HG03460 (cell line): ENCODE data around the gene RAD23B.

ENCODE experiments used
- ATAC-seq: cut with Tn5 transposase; IDR thresholded peaks from one replicate; pipeline ENCODE4 v1.9.1; 2021; ENCODE audit not compliant: unreplicated experiment

RAD23B gene

DNA sequence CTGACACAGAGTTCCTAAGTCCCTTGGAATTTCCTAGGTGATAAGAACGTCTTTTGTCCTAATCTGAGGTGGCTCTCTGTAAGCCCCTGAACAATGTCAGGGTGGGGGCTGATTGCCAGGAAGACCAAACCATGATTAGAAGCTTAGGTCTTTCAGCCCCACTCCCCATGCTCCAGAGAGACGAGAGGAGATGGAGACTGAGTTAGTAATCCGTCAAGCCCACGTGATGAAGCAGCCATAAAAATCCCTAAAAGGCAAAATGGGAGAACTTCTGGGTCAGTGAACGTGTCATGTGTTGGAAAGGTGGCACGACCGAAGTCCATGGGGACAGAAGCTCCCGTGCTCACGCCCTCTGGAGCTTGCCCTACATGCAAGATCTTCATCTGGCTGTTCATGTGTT is 85.6 kb downstream of the RAD23B start:
- no peak for ATAC-seq

DNA sequence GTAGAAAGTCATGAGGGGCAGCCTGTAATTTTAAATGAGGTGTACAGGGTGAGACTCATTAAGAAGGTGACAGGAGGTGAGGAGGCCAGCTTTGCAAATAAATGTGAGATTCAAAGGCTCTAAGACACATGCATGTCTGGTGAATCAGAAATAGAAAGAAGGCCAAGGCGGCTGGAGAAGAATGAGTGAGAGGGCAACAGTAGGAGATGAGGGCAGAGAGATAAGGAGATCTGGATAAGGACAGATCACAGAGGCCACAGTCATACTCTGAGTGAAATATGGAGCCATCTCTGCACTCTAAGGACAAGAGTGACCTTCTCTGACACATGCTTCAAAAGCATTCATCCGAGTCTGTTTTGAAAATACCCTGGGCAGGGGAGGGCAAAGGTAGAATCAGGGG is 90.7 kb downstream of the RAD23B start:
- ATAC-seq = no peak

DNA sequence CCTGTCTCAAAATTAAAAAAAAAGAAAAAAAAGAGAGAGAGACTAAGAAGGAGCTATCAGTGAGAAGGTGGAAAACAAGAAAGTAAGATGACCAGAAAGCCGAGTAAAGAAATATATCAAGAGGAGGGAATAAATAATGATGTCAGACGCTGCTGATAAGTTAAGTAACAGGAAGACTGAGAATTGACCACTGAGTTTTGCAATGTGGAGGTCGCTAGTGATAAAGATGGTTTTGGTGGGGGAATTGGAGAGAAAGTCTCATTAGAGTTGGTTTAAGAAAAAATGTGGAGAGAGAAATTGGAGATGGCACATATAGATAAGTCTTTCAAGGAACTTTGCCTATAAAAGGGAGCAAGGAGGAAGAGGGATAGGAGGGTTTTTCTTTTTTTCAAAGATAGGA is 91.9 kb downstream of the RAD23B start:
- ATAC-seq = no peak

DNA sequence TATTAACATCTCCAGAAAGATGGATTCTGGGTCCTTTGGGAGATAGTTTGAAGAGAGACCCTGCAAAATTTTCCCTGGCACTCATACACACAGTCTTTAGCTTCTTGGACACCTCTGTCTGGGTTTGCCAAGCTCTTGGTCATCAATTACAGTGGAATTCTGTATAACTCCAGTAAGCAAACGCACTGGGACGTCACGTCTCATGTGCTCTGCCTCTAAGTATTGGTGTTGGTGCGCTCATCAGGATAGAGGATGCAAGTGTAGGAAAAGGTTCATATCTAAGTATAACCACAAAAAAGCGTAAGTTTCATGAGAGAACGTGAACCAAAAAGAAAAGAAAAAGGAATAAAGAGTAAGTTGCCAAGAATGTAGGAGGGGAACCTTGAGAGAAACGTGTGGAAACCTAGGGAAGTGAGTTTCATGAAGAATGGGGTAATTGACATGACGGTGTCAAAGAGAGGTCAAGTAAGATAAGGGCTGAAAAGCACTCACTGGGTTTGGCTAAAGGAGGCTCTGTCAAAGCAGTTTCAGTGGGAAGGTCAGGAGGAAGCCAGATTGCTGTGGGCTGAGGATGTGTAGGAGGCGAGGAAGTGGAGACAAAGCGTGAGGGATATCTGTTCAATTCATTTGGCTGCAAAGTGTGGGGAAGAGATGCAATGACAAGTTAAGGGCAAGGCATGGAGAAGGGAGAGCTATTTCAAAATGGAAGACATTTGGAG is 92.7 kb downstream of the RAD23B start:
- no peak for ATAC-seq

DNA sequence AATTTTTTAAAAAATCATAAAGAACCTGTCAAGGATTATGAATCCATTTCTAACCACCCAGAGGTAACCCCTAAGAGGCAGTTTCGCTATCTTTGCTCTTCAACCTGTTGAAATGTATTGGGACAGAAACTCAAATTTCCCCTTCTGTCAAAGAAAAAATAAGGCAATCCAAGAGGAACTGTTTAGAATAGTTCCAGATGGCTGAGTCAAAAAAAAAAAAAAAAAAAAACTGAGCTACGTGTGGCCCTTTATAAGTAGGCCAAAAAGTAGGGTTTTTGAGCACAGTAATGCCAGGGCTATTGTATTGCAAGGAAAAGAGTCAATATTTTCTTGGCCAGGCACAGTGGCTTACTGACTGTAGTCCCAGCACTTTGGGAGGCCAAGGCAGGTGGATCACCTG is 94.9 kb downstream of the RAD23B start:
- ATAC-seq = no peak
